SK-N-SH treated with all-trans-retinoic acid at 6 μM for 48 hours (cell line): ENCODE measurements around the gene CDKN2B-AS1.

ENCODE experiments used
- ATAC-seq: fragments of 200-7000 bp; cut with Tn5 transposase; 3 replicates; pipeline ENCODE4 v1.9.1; 2020; ENCODE audit warnings: mild to moderate bottlenecking, moderate library complexity
- ARNTL ChIP-seq: fragments of 450-650 bp; formaldehyde crosslinking; IDR thresholded peaks from 2 replicates; pipeline ENCODE4 v1.5.0; 2020; ENCODE audit warnings: low read depth, mild to moderate bottlenecking, moderate library complexity, borderline replicate concordance
- BACH2 ChIP-seq: fragments of 250-450 bp; sonication (Bioruptor Pico); IDR thresholded peaks from 2 replicates; pipeline ENCODE4 v1.9.0; 2021; ENCODE audit warnings: mild to moderate bottlenecking, borderline replicate concordance
- CREB5 ChIP-seq: fragments of 250-450 bp; sonication (Bioruptor Pico); IDR thresholded peaks from 2 replicates; pipeline ENCODE4 v1.5.1; 2020; ENCODE audit warnings: low read depth, mild to moderate bottlenecking, moderate library complexity
- CSDC2 ChIP-seq: fragments of 250-450 bp; sonication (Bioruptor Pico); IDR thresholded peaks from 2 replicates; pipeline ENCODE4 v1.5.0; 2020; ENCODE audit warnings: mild to moderate bottlenecking, moderate library complexity
- CSRNP3 ChIP-seq: fragments of 250-450 bp; sonication (Bioruptor Pico); IDR thresholded peaks from 2 replicates; pipeline ENCODE4 v1.5.1; 2021; ENCODE audit warnings: mild to moderate bottlenecking, moderate library complexity
- ESRRG ChIP-seq: fragments of 250-450 bp; sonication (Bioruptor Pico); IDR thresholded peaks from 2 replicates; pipeline ENCODE4 v1.6.1; 2021; ENCODE audit warnings: mild to moderate bottlenecking
- GLIS3 ChIP-seq: fragments of 250-450 bp; sonication (Bioruptor Pico); IDR thresholded peaks from 2 replicates; pipeline ENCODE4 v1.5.0; 2020; ENCODE audit warnings: mild to moderate bottlenecking, moderate library complexity
- ISL1 ChIP-seq: fragments of 250-450 bp; sonication (Bioruptor Pico); IDR thresholded peaks from 2 replicates; pipeline ENCODE4 v2.1.2; 2022; ENCODE audit warnings: mild to moderate bottlenecking, moderate library complexity
- OSR1 ChIP-seq: fragments of 250-450 bp; sonication (Bioruptor Pico); IDR thresholded peaks from 2 replicates; pipeline ENCODE4 v1.8.0; 2022; ENCODE audit warnings: moderate library complexity, mild to moderate bottlenecking, inconsistent platforms
- POU6F1 ChIP-seq: fragments of 250-450 bp; sonication (Bioruptor Pico); IDR thresholded peaks from 2 replicates; pipeline ENCODE4 v1.8.0; 2021; ENCODE audit warnings: low read depth, mild to moderate bottlenecking, moderate library complexity, borderline replicate concordance
- PPARA ChIP-seq: fragments of 250-450 bp; sonication (Bioruptor Pico); IDR thresholded peaks from 2 replicates; pipeline ENCODE4 v1.5.0; 2020; ENCODE audit warnings: mild to moderate bottlenecking, borderline replicate concordance
- SNAI2 ChIP-seq: fragments of 250-450 bp; sonication (Bioruptor Pico); IDR thresholded peaks from 2 replicates; pipeline ENCODE4 v1.5.0; 2020; ENCODE audit warnings: mild to moderate bottlenecking, moderate library complexity
- TCF4 ChIP-seq: fragments of 250-450 bp; sonication (Bioruptor Pico); IDR thresholded peaks from 2 replicates; pipeline ENCODE4 v1.8.0; 2021; ENCODE audit warnings: mild to moderate bottlenecking, moderate library complexity, borderline replicate concordance
- TOX ChIP-seq: fragments of 250-450 bp; sonication (Bioruptor Pico); IDR thresholded peaks from 2 replicates; pipeline ENCODE4 v1.8.0; 2021; ENCODE audit warnings: mild to moderate bottlenecking, moderate library complexity, borderline replicate concordance
- ZC3H10 ChIP-seq: fragments of 250-450 bp; sonication (Bioruptor Pico); IDR thresholded peaks from 2 replicates; pipeline ENCODE4 v1.5.1; 2021; ENCODE audit warnings: mild to moderate bottlenecking, moderate library complexity
- ZFP3 ChIP-seq: fragments of 250-450 bp; sonication (Bioruptor Pico); IDR thresholded peaks from 2 replicates; pipeline ENCODE4 v1.5.0; 2020; ENCODE audit warnings: mild to moderate bottlenecking, moderate library complexity
- ZFP30 ChIP-seq: fragments of 450-650 bp; formaldehyde crosslinking; IDR thresholded peaks from 2 replicates; pipeline ENCODE4 v1.5.0; 2022; ENCODE audit warnings: mild to moderate bottlenecking, moderate library complexity
- ZNF565 ChIP-seq: fragments of 450-650 bp; formaldehyde crosslinking; conservative IDR thresholded peaks from 2 replicates; pipeline ENCODE4 v1.5.0; 2020; ENCODE audit warnings: low read depth, mild to moderate bottlenecking, moderate library complexity
- ZNF70 ChIP-seq: fragments of 450-650 bp; formaldehyde crosslinking; IDR thresholded peaks from 2 replicates; pipeline ENCODE4 v1.5.0; 2020; ENCODE audit warnings: mild to moderate bottlenecking, moderate library complexity
- ZNF8 ChIP-seq: fragments of 450-650 bp; formaldehyde crosslinking; IDR thresholded peaks from 2 replicates; pipeline ENCODE4 v1.5.0; 2020; ENCODE audit warnings: mild to moderate bottlenecking, moderate library complexity
- TF ChIP-seq, protein P1 (sequence below): fragments of 250-450 bp; sonication (Bioruptor Pico); IDR thresholded peaks from 2 replicates; pipeline ENCODE4 v1.5.0; 2020; ENCODE audit warnings: mild to moderate bottlenecking, moderate library complexity
- TF ChIP-seq, protein P2 (sequence below): fragments of 250-450 bp; sonication (Bioruptor Pico); IDR thresholded peaks from 2 replicates; pipeline ENCODE4 v1.8.0; 2020; ENCODE audit warnings: mild to moderate bottlenecking, moderate library complexity, borderline replicate concordance

Gene CDKN2B-AS1

DNA sequence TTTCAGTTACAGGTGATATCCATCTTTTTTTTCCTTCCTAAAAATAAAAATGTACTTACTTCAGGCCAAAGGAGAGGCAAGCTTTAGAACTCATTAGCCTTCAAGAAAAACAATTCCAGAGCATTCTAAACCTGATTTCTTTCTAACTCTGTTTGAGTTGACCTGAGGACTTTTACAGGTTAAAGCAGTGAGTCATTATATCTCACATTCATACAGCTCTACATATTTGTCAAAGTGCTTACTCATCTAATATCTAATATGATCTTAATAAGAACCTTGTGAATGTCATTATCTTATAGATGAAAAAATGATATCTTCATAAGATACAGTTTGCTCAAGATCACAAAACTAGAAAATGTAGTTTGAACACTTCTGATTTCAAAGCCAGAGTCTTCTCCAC, 163.7 kb downstream of the CDKN2B-AS1 start (continued):
- no peak for TF ChIP-seq POU6F1 (CRISPR knock-in tag)
- TF ChIP-seq ZNF70 (CRISPR knock-in tag), result no peak
- TF ChIP-seq SNAI2, result no peak

DNA sequence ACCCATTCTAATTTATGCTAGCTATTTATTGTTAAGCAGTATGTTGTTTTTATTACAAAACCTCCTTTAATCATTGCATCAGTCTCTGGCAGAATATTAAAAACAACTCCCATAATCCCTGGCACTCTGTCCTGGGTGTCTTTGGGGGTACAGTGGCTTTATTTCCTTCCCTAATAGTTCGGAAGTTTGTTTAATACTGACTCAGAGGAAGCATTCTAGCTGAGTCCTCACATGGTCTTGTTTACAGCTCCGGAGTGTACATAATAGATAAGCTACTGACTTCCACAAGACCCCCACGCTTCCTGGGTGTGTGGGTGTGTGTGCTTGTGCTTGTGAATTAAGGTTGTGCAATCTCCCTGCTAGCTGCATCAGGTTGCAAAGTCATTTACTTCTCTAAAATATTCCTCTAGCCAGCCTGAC, 164.3 kb downstream of the CDKN2B-AS1 start:
- peak; percentile 36; the same call in 2 of the 3 replicates for ATAC-seq
- no peak for TF ChIP-seq ZFP3 (CRISPR knock-in tag)
- TF ChIP-seq CSDC2 (CRISPR knock-in tag), result no peak
- no peak for TF ChIP-seq CSRNP3
- TF ChIP-seq OSR1 (CRISPR knock-in tag), result no peak
- TF ChIP-seq ZNF70 (CRISPR knock-in tag), result no peak
- TF ChIP-seq, all 23 proteins: peak for 0

- ATAC-seq, result no peak
- TF ChIP-seq ZNF8 (CRISPR knock-in tag) (no peak), CREB5 (CRISPR knock-in tag) (no peak), ESRRG (CRISPR knock-in tag) (no peak), CSDC2 (CRISPR knock-in tag) (no peak), BACH2 (CRISPR knock-in tag) (no peak), PPARA (CRISPR knock-in tag) (no peak), ZFP30 (no peak), TOX (no peak), ZNF70 (CRISPR knock-in tag) (no peak), OSR1 (CRISPR knock-in tag) (no peak), ARNTL (CRISPR knock-in tag) (no peak), ZNF565 (CRISPR knock-in tag) (no peak), CSRNP3 (no peak)
Observed at GRCh38 chr9:22159586-22159985, 165.0 kb downstream of the CDKN2B-AS1 start.

- no peak for ATAC-seq
- TF ChIP-seq, protein P1, sequence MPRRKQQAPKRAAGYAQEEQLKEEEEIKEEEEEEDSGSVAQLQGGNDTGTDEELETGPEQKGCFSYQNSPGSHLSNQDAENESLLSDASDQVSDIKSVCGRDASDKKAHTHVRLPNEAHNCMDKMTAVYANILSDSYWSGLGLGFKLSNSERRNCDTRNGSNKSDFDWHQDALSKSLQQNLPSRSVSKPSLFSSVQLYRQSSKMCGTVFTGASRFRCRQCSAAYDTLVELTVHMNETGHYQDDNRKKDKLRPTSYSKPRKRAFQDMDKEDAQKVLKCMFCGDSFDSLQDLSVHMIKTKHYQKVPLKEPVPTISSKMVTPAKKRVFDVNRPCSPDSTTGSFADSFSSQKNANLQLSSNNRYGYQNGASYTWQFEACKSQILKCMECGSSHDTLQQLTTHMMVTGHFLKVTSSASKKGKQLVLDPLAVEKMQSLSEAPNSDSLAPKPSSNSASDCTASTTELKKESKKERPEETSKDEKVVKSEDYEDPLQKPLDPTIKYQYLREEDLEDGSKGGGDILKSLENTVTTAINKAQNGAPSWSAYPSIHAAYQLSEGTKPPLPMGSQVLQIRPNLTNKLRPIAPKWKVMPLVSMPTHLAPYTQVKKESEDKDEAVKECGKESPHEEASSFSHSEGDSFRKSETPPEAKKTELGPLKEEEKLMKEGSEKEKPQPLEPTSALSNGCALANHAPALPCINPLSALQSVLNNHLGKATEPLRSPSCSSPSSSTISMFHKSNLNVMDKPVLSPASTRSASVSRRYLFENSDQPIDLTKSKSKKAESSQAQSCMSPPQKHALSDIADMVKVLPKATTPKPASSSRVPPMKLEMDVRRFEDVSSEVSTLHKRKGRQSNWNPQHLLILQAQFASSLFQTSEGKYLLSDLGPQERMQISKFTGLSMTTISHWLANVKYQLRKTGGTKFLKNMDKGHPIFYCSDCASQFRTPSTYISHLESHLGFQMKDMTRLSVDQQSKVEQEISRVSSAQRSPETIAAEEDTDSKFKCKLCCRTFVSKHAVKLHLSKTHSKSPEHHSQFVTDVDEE (CRISPR knock-in tag), result no peak
- TF ChIP-seq OSR1 (CRISPR knock-in tag), result no peak
- TF ChIP-seq CSRNP3, result no peak
- no peak for TF ChIP-seq ZFP30
- no peak for TF ChIP-seq ZNF70 (CRISPR knock-in tag)
- TF ChIP-seq TOX, result no peak
- TF ChIP-seq ESRRG (CRISPR knock-in tag), result no peak
- no peak for TF ChIP-seq CSDC2 (CRISPR knock-in tag)
- TF ChIP-seq SNAI2, result no peak
- no peak for TF ChIP-seq POU6F1 (CRISPR knock-in tag)
- TF ChIP-seq, protein P2, sequence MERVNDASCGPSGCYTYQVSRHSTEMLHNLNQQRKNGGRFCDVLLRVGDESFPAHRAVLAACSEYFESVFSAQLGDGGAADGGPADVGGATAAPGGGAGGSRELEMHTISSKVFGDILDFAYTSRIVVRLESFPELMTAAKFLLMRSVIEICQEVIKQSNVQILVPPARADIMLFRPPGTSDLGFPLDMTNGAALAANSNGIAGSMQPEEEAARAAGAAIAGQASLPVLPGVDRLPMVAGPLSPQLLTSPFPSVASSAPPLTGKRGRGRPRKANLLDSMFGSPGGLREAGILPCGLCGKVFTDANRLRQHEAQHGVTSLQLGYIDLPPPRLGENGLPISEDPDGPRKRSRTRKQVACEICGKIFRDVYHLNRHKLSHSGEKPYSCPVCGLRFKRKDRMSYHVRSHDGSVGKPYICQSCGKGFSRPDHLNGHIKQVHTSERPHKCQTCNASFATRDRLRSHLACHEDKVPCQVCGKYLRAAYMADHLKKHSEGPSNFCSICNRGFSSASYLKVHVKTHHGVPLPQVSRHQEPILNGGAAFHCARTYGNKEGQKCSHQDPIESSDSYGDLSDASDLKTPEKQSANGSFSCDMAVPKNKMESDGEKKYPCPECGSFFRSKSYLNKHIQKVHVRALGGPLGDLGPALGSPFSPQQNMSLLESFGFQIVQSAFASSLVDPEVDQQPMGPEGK (CRISPR knock-in tag), result no peak
- TF ChIP-seq ZC3H10, result no peak
- no peak for TF ChIP-seq ISL1
- no peak for TF ChIP-seq ZFP3 (CRISPR knock-in tag)
- no peak for TF ChIP-seq GLIS3
- TF ChIP-seq ZNF8 (CRISPR knock-in tag), result no peak
- TF ChIP-seq ARNTL (CRISPR knock-in tag), result no peak
- TF ChIP-seq TCF4 (CRISPR knock-in tag), result no peak
Observed at GRCh38 chr9:22160221-22160620, 165.6 kb downstream of the CDKN2B-AS1 start.
